Astrocyte (in vitro differentiated cells and primary cell): ENCODE data around the gene FHAD1.

Experiments
- CTCF ChIP-seq: IDR thresholded peaks from 2 replicates; pipeline ENCODE4 v1.5.1; 2011; ENCODE audit warnings: low read depth, mild to moderate bottlenecking, inconsistent platforms, low read length, moderate library complexity; ENCODE audit not compliant: insufficient read depth
- EZH2 ChIP-seq: IDR thresholded peaks from 2 replicates; pipeline ENCODE4 v1.6.1; 2012; ENCODE audit warnings: mild to moderate bottlenecking, low read length, inconsistent platforms; ENCODE audit not compliant: insufficient read depth

DNA sequence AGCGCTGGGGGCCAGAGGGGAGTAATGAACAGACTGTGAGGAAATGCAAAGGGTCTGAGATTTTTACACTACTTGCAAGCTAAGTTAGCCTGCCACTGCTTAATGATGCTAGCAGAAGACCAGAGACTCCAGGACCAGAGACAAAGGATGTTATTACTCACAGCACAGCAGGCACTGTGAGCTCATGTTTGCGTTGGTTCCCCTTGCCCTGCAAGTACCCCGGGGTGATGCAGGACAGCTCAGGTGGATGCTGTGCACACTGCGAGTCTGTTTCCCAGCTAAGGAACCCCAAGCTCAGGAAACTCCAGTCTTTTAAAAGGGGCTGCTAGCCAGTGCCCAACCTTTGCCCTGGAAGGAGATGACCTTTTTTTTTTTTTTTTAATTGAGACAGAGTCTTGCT lies 1.2 kb downstream of the FHAD1 start:
- TF ChIP-seq CTCF (no peak), EZH2 (no peak)
